GM19438 (cell line): Measurements from ENCODE around the gene CRTAP.
A peak's percentile ranks its signal among the peaks of the same experiment; 100 is the strongest.
"Not testable (repeated sequence)": the region's sequence is repeated elsewhere in the genome, so short reads cannot be mapped to it uniquely, and the experiment has no call there.

Experiments used
- ATAC-seq: cut with Tn5 transposase; IDR thresholded peaks from one replicate; pipeline ENCODE4 v1.9.1; 2021; ENCODE audit warnings: low read depth; ENCODE audit not compliant: unreplicated experiment

The CRTAP gene

GRCh38 chr3:33113772-33114621, at the start of gene CRTAP:
TSS of gene CRTAP (plus strand) at chr3:33114014. CDS start at chr3:33114078, 64 bp downstream.
- ATAC-seq: peak; percentile 76

DNA sequence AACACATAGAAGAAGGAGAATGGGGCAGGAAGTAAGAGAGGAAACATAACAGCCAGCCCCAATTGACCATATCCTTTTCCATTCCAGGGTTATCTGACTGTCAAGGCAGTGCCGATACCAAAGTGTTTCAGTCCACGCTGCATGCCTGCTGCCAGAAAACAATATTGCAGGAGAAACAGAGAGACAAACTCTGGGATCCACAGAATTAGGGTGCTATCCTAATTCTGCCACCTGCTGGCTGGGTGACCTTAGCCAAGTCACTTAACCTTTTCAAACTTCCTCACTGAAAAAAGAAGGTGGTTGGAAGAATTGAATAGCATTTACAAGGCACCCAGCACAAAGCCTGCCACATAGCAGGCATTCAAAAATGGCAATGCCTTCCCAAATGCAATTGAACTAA, 48.9 kb upstream of the CRTAP start:
- no peak for ATAC-seq

DNA sequence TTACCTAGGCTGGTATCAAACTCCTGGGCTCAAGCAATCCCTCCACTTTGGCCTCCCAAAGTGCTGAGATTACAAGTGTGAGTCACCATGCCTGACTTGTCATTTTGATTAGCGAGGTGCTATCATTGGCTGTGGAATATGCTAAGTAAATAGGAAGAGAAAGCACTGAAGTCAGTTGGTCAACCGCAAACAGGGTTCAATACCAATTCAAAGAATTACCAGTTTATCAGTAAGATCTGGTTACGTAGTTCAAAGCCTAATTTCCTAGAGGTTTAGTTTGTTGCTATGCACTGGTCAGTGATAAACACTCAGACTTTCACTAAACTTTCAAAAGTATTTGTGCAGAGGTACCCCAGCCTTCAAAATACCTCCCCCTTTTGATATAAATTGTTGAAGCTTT, 46.3 kb upstream of the CRTAP start:
- ATAC-seq: no peak

- ATAC-seq: not testable (repeated sequence)
These were observed 44.0 kb upstream of the CRTAP start for GRCh38 chr3:33069862-33070261.

DNA sequence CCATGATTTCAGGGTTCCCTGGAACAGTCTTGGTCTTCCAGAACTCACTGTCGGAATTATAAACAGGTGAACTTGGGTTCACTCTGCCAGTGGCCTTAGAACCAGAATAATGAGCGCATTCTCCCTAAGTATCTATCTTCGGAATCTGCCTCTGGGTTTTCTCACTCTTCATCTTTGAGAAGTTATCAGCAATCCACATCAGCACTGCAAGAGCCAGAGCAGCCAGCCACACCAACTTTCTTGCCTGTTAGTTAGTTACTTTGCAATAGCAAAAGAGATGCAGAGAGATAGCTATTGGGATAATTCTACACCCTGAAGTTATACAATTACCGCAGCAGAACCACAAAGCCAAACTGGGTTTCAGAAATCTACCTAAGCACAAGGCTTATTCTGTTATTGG, 42.6 kb upstream of the CRTAP start:
- ATAC-seq: no peak

GRCh38 chr3:33071946-33072345, 41.9 kb upstream of the CRTAP start:
- ATAC-seq: no peak

DNA sequence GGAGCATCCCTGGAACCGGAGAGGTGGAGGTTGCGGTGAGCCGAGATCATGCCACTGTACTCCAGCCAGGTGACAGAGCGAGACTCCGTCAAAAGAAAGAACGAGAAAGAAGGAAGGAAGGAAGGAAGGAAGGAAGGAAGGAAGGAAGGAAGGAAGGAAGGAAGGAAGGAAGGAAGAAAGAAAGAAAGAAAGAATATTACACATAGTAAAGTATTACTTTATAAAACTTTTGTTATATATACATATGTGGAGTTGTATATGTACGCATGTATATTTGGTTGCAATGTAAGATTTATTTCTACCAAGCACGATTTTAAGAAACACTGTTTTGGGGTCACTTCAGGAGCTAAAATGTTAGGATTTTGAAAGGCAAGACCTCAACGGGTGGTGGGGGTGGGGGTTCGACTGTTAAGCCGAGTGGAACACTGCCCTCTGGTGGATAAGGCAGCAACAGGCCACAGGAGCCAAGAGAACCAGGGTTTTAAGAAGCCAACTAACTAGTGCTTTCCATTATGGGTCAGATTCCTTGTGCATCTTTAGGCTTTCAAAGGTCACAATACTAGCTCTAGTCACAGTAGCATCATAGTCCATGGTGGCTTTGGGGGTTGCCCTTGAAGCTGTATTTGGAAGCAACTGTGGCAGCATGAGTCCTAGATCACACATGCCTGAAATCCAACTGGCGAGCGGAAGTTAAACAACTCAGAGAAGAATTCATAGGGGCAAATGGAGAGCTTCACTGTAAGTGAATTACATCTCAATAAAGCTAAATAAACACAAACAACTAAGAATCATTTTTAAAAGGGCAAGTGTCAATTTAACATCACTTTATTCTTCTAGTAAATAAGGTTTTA, 39.4 kb upstream of the CRTAP start:
- ATAC-seq: no peak

DNA sequence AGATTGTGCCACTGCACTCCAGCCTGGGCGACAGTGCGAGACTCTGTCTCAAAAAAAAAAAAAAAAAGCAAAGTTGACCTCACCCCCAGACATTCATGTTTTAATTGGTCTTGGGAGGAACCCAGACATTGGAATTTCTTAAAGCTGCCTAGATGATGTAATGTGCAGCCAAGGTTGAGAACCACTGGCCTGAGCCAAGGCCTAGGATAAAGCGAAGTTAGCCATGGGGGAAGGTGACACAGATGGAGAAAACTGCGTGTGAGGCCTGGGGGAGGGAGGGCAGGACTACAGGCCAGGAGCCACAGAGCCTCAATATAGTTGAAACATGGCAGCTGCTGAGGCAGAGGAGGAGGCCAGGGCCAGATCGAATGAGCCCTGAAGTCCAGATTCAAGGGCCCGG, 37.8 kb upstream of the CRTAP start:
- no peak for ATAC-seq

DNA sequence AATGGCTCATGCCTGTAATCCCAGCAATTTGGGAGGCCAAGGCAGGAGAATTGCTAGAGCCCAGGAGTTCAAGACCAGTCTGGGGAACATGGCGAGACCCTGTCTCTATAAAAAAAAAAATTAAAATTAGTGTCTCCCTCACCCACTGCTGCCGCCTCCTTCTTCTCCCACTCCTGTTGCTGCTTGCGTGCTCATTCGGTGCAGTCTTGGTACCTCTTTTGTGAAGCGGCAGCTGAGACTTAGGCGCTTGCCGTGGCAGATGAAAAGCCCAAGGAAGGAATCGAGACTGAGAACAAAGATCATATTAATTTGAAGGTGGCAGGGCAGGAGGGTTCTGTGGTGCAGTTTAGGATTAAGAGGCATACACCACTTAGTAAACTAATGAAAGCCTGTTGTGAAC, 36.9 kb upstream of the CRTAP start:
- ATAC-seq: no peak

DNA sequence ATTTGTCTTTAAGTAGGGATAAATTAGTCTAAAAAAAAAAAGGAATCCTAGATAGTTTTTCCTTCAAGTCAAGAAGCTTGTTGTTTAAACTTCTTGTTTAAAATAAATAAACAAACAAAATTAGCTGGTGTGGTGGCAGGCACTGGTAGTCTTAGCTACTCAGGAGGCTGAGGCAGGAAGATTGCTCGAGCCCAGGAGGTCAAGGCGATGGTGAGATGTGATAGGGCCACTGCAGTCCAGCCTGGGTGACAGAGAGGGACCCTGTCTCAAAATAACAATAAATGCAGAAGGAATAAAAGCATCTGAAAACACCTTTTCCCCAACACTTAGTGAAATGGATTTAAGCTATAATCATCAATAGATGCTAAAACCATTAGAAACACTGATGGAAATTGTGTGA, 35.8 kb upstream of the CRTAP start:
- ATAC-seq: no peak

GRCh38 chr3:33079813-33080212, 34.0 kb upstream of the CRTAP start:
- not testable (repeated sequence) for ATAC-seq

DNA sequence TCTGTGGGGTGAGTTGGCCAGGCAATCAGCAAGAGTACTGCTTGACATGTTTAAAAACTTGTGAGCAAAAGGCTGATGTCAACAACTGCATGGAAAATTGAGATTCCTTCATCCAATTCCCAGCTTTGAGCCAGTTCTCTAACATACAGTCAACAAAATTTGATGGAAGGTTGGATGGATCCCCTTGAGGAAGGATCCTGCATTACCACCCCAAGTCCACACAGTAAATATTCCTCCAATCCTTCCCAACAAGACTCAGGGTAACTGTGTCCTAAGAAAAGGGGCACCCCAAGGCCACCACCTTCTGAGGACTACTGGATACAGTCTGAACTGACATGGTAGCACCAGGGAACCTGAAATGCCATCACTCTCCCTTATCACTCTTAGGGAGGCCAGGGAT, 32.0 kb upstream of the CRTAP start:
- no peak for ATAC-seq

DNA sequence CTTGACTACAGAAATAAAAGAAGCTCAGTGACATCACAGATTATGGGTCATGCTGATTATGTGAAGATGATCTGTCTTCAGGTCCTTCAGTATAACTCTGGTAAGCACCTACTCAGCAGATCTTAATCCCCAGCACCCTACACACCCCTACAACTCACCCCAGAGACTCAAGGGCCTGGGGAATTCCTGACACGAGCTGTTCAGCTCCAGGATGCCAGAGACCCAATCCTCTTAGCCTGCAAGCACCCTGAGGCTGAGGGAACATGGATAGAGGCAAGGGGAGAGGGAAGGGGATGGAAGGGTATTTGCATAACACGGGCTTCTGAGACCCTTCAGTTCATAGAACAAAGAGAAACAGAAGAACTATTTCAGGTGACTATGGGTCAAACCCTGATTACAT, 29.9 kb upstream of the CRTAP start:
- no peak for ATAC-seq

DNA sequence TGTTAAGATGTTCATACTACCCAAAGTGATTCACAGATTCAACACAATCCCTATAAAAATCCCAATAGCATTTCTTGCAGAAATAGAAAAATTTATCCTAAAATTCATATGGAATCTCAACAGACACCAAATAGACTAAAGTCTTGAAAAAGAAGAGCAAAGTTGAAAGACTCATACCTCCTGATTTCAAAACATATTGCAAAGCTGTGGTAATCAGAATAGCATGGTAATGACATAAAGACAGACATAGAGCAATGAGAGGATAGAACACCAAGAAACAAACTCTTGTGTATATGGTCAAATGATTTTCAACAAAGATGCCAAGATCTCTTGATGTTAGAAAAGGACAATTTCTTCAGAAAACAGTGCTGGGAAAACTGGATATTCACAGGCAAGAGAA, 25.1 kb upstream of the CRTAP start:
- no peak for ATAC-seq

- ATAC-seq: peak; percentile 97
These were observed 24.3 kb upstream of the CRTAP start for GRCh38 chr3:33089515-33089914.

DNA sequence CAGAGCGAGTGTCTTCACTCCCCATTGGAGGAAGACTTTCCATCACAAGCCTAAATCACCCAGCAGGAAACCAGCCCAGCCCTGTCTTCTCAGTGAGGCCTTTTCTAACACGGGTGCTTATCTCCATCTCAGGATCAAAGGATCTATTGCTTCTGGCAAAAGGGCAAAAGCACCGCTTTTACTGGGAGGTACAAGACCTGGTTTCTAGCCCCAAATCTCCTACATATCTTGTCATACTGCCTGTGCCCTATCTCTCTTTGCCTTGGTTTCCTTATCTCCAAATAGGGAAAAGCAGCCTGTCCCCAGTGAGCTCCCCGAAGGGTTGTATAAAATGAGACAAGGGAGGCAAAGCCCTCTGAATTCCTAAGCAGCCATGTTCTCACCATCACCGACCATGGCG, 22.1 kb upstream of the CRTAP start:
- ATAC-seq: no peak

DNA sequence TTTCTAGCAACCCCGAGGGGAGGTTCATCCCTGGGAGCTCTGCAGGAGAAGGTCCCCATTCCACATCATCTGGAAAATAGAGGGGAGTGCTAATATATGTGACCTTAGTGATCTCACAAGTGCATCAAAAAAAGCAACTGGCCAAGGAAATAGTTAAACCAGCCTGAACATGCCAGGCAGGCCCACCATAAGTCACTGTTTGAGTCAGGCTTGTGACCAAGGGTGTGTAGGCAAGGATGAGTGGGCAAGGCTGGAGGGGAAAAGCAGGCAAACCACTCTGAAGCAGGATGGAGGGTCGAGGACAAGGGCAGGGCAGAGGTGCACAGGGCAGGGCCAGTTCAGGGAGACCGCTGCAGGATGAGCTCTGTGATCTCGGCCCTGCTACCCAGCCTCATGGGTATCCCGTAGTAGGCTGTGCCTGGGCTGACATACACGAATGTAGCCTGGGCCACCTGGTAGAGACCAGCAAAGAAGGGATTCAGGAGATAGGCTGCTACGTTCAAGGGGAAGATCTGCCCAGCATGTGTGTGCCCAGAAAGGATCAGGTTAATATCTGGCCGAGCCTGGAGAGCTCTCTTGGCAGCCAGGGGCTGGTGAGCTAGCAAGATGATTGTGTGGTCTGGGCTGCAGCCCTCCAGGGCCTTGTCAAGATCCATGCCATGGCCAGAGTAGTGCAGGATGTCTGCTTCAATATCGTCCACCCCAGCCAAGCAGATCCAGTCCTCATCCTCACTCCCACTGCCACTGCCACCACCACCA, 21.1 kb upstream of the CRTAP start:
- no peak for ATAC-seq

DNA sequence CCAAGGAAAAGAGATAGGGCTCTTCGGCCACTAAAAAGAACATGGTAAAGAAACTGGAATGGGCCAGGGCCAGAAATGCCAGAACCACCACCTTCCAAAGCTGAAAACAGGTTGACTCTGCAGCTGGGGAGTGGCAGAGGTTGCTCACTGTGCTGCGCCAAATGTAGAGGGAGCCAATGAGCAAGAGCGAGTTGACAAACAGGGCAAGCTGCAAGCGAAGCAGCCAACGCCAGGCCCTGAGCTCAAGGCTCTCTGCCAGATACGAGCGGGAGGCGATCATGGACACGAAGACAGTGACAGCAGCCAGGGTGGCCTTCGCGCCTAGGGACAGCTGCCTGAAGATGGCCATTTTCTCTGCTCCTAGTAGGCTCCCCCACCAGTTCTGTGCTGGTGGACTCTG, 20.0 kb upstream of the CRTAP start:
- ATAC-seq: no peak

DNA sequence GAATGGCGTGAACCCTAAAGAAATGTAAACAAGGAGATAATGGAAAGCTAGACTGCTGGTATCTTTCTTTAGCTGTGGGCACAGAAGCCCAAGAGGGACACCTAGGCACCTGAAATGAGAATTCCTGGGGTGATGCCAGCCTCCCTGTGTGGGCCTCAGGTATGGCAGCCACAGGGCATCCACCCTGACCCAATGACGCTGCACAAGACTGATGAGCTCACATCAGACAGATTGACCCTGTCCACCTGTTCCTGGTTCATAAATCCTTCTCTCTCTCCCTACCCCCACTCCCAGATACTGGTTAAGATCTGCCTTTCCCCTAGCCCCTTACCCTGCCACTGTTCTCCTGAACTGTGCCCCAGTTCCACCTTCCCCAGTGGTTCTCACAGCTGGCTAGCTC, 18.4 kb upstream of the CRTAP start:
- no peak for ATAC-seq

DNA sequence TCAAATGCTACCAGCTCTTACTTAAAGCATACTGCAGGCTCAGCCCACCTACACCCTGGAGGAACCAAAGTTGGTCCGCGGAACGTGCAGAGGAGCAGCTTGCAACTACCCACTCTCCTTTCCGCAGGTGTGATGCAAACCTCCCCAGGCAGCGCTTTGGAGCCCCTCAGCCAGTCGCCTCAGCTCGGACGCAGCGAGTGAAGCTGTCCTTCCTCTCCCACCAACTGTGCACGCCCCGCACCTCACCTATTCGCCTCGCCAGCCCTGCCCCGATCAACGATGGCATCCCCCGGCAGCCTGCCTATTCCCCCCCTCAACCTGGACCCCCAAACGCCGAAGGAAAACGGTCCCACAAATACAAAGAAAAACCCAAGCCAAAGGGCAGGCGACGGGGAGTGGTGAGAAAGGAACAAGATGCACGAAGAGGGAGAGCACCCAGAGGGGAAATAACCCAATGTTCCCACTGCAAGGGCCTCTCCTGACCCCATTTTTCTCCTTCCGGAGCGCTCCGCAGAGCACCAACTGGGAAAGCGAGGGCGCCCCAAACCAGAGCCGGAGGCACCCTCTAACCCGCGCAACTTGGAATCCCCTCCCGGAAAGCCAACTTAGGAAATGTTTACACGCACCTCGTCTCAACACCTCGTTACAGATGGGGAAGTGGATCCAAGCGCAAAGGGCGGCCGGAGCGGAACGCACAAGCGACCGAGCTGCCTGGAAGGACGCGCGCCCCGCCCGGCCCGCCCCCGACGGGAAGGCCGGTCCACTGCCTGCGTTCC, 17.5 kb upstream of the CRTAP start:
- peak; percentile 44 for ATAC-seq
